Inflammatory macrophage treated with lipopolysaccharide for 1 hour (primary cell): ENCODE results near the gene CELSR1.
"Not testable (repeated sequence)": the region's sequence is repeated elsewhere in the genome, so short reads cannot be mapped to it uniquely, and the experiment has no call there.

Source experiments
- DNase-seq, 2 donors: peaks; one replicate each; pipeline ENCODE4 v3.0.0-alpha.2; 2020 to 2022

The CELSR1 gene

DNA sequence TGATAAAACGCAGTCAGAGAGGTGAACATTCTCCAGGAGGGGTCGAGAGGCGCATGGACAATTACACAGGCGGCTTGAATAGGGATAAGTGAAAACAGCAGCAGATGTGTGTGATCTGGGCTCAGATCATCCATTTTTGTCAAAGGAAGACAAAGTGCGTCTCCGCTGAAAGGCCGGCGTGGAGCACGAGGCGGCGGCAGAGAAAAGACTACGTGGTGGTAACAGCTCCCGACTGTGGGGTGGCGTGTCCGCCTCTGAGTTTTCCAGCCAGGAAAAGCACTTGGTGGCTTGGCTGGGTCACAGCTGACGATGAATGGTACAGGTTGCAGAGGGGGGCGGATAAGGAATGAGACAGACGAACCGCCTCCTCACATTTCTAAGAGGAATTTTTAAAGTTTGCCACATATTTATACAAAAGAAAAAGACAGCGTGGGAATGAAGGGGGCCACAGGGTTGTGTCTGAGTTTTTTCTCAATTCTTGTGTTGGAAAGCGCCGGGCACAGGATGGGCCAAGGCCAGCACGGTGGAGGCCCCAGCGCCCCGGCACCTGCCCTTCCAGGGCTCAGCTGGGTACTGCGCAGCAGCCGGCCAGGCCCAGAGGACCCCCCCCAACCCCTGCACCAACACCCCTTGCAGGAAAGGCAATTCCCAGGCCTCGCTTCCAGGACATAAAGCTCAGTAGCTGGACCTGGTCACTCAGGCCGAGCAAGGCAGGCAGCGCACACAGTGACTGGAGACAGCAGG lies 121.5 kb downstream of the CELSR1 start:
- DNase-seq: no peak

DNA sequence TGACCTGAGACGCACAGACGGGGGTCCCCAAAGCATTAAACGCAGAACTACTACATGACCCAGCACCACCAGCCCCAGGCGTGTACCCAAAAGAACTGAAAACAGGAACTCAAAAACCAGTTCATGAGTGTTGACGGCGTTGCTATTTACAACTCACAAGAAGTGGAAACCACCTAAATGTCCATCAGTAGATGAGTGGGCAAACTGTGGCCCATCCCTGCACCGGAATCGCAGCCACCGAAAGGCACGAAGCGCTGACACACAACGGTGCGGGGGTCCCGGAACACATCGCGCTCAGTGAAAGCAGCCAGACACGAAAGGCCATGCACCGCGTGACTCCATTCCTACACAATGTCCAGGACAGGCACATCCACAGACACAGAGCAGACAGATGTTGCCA lies 122.7 kb downstream of the CELSR1 start:
- DNase-seq: no peak

DNA sequence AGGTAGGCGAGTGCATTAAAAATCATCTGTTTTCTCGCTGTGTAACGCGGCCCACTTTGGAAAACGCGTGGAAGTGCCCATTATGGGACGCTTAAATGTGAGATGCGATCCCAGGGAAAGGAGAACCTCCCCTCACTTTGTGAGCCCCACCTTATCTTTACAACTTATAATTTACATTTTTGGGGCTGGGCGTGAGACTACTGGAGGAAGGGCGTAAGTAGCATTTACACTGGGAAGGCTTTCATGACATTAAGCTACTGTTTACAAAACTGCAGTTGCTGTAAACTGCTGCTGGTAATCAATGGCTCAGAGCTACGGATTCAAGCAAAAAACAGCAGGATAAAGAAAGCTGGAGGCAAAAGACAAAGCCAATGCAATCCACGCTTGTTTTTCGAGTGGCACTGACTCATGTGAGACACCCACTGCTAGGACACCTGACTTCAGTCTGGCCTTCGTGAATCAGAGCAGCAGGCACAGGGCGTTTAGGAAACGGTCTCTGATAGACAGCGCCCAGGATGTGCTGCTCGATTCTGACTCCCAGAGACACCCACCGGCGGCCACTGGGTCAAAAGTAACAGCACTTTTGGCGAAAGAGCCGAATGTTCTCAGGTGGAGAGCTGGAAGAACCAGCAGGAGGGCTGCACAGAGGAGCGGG lies 123.6 kb downstream of the CELSR1 start:
- no peak for DNase-seq

- no peak for DNase-seq
Observed at GRCh38 chr22:46411347-46411746, 126.1 kb downstream of the CELSR1 start.

GRCh38 chr22:46410291-46410808 lies 127.1 kb downstream of the CELSR1 start:
- no peak for DNase-seq

GRCh38 chr22:46409631-46410210 lies 127.7 kb downstream of the CELSR1 start:
- DNase-seq: no peak

GRCh38 chr22:46408568-46409506 lies 128.6 kb downstream of the CELSR1 start:
- no peak for DNase-seq

GRCh38 chr22:46407748-46408147 lies 129.7 kb downstream of the CELSR1 start:
- DNase-seq: no peak

GRCh38 chr22:46406791-46407190 lies 130.6 kb downstream of the CELSR1 start:
- DNase-seq: no peak

- no peak for DNase-seq
Observed at GRCh38 chr22:46406349-46406748, 131.1 kb downstream of the CELSR1 start.

DNA sequence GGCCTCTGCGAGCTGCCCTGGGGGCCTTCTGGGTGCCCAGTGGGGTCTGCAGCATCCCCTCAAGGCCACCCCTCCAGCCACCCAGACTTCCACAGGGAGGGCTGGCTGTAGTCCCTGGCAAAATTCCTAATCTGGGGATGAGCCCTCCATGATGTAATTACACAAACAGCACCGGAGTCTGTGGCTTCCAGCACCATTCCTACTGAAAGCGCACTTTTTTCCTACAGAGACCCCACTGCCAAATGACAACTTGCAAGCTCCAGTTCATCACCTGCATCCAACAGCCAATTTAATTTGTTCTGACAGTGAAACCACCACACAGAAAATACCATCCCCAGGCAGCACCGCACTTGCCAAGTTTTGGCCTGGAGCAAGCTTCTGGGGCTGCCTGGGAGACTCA lies 131.5 kb downstream of the CELSR1 start:
- DNase-seq: no peak

GRCh38 chr22:46403880-46404279 lies 133.5 kb downstream of the CELSR1 start:
- DNase-seq: not testable (repeated sequence)

DNA sequence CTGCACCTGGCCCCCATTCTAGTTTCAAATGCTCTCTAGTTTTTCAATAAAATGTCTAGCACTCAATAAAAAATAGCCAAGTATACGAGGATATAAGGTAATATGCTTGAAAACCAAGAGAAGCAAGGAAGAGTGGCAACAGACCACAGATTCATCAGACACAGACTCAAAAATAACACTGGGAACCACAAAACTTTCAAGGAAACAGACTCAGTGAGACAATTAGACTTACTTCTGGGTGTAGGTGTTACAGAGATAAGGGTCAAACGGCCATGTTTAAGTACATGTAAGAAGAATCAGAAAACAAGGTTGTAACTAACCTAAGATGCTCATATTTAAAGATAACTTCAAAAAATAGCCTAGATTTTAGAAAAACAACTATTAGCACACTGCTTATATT lies 134.9 kb downstream of the CELSR1 start:
- DNase-seq: no peak

- DNase-seq: no peak
Observed at GRCh38 chr22:46401370-46401769, 136.1 kb downstream of the CELSR1 start.

DNA sequence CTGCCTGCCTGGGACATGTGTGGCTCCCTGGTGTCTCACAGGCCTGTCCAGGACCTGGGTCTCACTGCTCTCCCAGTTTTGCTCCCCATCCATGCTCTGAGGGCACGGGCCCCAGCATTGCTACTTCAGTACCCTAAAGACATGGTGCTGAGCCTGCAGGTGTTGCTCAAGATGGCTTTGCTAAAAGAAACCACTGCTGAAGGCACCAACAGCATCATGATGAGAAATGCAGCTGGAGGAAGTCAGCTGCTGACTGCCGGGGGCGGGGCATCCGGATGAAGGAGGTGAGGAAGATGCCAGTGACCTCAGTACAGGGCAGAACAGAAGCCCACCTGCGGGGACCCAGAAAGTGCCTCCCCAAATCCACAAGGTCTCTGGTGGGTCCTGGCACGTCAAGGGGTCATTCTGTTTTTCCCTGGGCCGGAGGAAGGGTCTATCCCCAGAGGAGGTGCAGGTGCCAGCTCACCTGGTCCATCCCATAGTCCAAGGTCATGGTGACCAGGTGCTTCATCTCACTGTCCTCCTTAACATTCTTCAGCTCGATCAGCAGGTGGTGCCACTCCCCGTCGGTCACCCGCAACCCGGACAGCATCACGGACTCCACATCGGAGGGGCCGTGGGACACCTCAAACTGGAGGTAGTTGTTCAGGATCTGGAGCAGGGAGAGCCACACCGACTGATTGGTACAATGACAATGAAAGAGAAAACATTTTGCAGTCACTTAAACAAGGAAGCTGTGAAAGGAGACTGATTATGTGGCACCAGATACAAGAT lies 138.0 kb downstream of the CELSR1 start:
- DNase-seq: no peak

- DNase-seq: no peak
Observed at GRCh38 chr22:46397951-46398350, 139.5 kb downstream of the CELSR1 start.

GRCh38 chr22:46397514-46397913 lies 139.9 kb downstream of the CELSR1 start:
- DNase-seq: no peak

GRCh38 chr22:46397049-46397448 lies 140.4 kb downstream of the CELSR1 start:
- not testable (repeated sequence) for DNase-seq

DNA sequence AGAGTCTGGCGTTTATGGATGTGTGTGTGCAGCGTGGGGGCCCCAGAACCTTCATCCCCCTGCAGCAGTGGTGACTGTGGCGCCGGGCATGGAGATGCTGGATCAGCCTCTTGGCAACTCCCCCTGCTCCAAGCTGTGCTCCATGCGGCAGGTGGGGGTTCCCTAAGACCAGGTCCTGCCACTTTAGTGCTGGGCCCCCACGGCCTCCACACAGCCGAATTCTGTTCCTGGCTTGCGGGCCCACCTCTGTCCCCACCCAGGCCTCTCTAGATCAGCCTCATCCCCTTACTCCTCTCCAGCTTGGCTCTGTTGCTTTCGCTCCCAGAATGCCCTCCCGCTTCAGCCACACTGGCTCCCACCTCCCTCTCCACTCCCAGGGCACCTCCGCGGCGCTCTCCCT lies 142.3 kb downstream of the CELSR1 start:
- no peak for DNase-seq

DNA sequence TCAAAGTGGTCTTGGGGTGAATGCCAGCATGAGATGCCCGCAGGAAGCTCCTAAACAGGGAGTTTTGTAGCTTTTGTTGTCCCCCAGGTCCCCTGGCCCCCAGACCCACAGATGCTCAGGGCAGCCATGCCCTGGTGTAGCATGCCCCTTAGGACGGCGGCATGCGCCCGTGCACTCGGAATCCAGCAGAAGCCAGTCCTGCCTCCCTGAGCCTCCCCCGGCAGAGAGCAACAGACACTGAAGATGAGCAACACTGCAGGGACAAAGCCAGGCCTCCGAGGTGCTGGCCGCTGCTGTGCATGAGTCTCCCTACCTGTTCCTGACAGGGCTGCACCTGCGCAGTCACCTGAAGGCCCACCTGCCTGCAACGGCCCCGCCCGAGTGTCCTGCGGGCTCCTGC lies 142.8 kb downstream of the CELSR1 start:
- no peak for DNase-seq

- no peak for DNase-seq
Observed at GRCh38 chr22:46393873-46394272, 143.5 kb downstream of the CELSR1 start.
